ENCODE measurements around the gene SLC2A1.

DNA sequence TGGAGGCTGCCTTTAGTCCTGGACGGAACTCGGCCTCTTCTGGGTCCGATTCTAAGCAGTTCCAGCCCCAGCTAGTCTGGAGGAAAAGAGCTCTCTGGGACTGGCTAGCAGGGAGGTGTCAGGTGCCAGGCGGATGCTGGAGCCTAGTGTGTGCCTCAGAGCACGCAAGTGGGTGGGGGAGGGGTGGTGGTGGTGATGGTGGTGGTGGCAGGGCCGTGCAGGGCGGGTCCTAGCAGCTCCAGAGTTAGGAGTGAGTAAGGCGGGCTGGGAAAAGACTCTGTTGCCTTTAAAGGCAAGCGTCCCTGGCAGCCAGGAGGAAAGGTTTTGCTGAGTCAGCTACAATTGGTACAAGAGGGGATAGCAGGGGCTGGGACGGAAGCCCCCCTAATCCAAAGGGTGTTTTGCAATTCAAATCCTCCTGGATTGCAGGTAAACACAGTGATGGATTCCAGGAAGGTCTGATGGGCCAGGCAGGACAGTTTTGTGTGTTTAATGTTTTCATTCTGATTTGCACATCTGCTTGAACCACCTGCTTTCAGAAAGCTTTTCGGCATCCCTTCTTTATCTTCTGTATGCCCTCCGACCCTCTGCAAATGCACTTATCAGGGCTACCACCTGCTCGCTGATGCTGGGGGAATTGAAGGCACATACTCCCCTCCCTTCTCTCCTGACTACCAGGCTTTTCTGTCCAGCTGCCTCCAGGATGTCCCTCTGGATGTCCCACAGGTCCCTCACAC, 4.1 kb upstream of the SLC2A1 start:
- TF ChIP-seq, protein P1, sequence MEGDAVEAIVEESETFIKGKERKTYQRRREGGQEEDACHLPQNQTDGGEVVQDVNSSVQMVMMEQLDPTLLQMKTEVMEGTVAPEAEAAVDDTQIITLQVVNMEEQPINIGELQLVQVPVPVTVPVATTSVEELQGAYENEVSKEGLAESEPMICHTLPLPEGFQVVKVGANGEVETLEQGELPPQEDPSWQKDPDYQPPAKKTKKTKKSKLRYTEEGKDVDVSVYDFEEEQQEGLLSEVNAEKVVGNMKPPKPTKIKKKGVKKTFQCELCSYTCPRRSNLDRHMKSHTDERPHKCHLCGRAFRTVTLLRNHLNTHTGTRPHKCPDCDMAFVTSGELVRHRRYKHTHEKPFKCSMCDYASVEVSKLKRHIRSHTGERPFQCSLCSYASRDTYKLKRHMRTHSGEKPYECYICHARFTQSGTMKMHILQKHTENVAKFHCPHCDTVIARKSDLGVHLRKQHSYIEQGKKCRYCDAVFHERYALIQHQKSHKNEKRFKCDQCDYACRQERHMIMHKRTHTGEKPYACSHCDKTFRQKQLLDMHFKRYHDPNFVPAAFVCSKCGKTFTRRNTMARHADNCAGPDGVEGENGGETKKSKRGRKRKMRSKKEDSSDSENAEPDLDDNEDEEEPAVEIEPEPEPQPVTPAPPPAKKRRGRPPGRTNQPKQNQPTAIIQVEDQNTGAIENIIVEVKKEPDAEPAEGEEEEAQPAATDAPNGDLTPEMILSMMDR (IDR thresholded peaks at IDR 0.05; ENCODE audit: poor library complexity): no peak
- no peak for TF ChIP-seq EZH2 (IDR thresholded peaks at IDR 0.05; ENCODE audit: borderline replicate concordance)
- no peak for TF ChIP-seq EZH2phosphoT487 (IDR thresholded peaks at IDR 0.05; ENCODE audit: low read depth, severe bottlenecking, unreplicated experiment)
